GM21447 (cell line): ENCODE data around the gene NPAS3.

ENCODE experiments used
- ATAC-seq: cut with Tn5 transposase; IDR thresholded peaks from one replicate; pipeline ENCODE4 v1.9.1; 2021; ENCODE audit not compliant: unreplicated experiment

NPAS3 gene

GRCh38 chr14:33774161-33774560, 835.5 kb downstream of the NPAS3 start:
- no peak for ATAC-seq

- ATAC-seq, result no peak
Observed at GRCh38 chr14:33774723-33775470, 836.2 kb downstream of the NPAS3 start.

- ATAC-seq, result no peak
Observed at GRCh38 chr14:33776871-33777270, 838.2 kb downstream of the NPAS3 start.

GRCh38 chr14:33777681-33778080, 839.0 kb downstream of the NPAS3 start:
- ATAC-seq, result no peak

GRCh38 chr14:33780035-33780434, 841.4 kb downstream of the NPAS3 start:
- ATAC-seq, result no peak

DNA sequence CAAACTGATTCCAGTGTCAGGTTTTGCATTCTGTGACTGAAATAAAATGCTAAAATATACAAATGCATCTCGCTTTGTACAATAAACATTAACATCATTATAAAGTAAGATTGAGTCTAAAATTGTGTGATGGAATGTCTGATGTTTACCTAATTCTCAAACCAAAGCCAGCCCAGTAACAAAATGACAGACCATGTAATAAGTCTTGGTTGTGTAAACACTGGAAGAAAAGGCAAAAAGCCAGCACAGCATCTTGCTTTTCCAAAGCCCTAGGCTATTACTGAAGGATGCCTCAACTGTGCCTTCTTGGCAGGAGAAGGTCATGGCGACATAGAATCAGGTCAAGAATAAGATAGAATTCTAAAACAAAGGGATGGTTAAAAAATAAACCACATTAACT, 842.6 kb downstream of the NPAS3 start:
- no peak for ATAC-seq

- ATAC-seq, result no peak
Observed at GRCh38 chr14:33782923-33783322, 844.2 kb downstream of the NPAS3 start.

GRCh38 chr14:33786091-33786825, 847.6 kb downstream of the NPAS3 start:
- ATAC-seq, result no peak

DNA sequence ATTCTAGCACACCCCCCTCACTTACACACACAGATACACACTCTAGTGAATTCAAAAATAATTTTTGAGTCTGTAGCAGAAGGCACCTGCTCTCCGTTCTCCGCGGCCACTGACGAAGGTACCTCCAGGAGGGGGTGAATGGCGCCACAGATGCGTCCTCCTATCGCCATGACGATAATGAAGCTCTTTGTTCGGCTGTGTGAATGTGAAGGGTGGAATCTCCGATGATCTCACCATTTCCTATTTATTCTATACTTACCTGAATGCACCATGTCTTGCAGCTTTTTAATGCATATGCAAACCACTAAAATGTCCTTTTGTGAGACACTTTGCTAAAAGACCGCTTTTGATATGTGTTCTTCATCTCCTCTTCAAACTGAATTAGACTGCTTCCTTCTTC, 849.5 kb downstream of the NPAS3 start:
- ATAC-seq, result no peak

GRCh38 chr14:33790996-33791395, 852.3 kb downstream of the NPAS3 start:
- ATAC-seq, result no peak

DNA sequence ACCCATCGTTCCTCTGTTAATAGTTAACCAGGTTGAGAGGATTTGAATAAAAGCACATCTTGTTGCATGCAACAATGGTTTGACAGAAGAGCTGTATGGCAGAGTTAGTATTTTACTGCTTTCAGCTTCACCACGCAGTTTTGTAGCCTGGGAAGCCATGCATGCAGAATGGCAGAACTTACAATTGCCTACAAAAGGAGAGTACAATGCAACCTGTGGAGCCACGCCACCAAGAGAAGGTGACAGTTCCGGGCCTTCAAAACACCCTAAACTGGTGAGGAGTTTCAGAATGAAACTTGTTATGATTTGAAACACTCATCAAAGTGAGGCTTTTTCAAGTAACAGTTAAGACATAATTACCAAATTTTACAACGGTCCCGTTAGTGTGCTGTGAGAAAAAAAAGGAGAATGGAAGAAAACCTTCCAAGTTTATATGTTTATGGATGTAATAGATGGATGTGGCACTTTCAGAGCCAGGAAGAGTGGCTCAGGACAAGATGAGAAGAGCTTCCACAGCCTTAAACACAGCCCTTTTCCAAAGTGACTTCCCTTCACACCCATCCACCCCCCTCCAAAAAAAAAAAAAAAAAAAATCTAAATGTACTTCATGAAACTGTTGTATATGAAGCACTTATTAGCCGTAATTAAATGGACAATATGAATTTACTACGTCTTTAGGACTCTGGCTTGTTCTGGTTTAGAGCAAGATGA, 853.5 kb downstream of the NPAS3 start:
- ATAC-seq, result peak; percentile 47

- peak; percentile 53 for ATAC-seq
Observed at GRCh38 chr14:33792720-33793368, 854.2 kb downstream of the NPAS3 start.

GRCh38 chr14:33793398-33794110, 854.9 kb downstream of the NPAS3 start:
- ATAC-seq, result no peak

- no peak for ATAC-seq
Observed at GRCh38 chr14:33794791-33795305, 856.2 kb downstream of the NPAS3 start.

GRCh38 chr14:33796356-33796755, 857.7 kb downstream of the NPAS3 start:
- no peak for ATAC-seq

GRCh38 chr14:33799705-33800570, 861.3 kb downstream of the NPAS3 start:
- ATAC-seq, result no peak

- no peak for ATAC-seq
Observed at GRCh38 chr14:33800735-33801163, 862.1 kb downstream of the NPAS3 start.

DNA sequence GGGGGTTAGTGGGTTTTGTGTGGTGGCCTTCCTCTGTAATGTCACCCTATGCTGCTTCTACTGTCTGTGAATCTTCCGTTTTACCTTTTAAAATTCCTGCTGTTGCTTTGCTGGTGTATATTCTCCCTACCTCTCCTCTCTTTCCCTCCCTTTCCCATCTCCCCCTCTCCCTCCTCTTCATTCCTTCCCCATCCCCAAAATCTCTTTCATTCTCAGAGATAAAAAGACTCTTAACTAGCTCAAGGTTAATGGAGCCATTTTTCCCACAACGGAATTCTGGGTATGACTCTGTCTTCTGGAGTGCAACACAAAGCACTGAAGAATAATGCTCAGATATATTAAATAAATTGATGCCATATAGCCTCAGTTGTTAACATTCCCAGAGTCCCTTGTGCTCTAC, 864.1 kb downstream of the NPAS3 start:
- ATAC-seq, result no peak

GRCh38 chr14:33805593-33805992, 866.9 kb downstream of the NPAS3 start:
- ATAC-seq, result no peak
